ENCODE data around the gene CREBRF. TPM values are rescaled to one million over a fixed set of nuclear protein-coding genes. Genes with fewer than 3 reads are reported as not detected.

Gene CREBRF
- total and polyA plus RNA-seq, 9 of the 15 experiments (the other 6 are each of a cell fraction or from before 2014, with no cell fraction given), result 1.1 to 4.9 (median 2.9) TPM

DNA sequence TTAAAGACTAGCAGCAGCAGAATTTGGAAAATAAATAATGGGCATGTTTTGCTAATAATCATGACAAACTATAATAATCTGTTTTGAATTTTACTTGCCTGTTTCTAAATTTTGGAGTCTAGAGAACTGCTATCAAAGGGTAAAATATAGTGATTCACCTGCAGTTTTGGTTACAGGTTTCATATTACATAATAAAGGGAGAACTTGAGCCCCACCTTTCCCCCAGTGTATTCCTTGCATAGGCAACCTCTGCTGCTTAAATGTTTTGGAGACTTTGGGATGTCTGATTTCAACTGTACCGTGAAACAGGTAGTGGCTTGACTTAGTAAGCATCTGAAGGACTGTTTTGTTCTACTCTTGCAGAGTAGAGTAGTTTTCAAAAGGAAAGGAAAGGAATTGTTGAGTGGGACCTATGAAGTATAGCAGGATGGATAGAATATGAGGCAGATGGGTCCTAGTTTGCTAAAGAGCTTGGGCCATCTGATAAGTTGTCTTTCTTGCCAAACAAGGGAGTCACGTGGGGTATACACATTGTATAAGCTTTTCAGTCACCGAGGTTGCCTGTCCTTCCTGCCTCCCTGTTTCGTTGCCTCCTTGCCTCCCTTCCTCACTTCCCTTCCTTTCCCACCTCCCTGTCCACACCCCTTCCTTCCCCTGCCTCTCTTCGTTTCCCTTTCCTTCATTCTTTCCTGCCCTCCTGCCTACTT, 19.1 kb downstream of the CREBRF start:
- ChIA-PET CTCF (ENCODE audit: low intra/inter-chr PET ratio) (no interaction called here), POLR2A (no interaction called here)
- Histone ChIP-seq H3K4me2 (ENCODE audit: insufficient read depth, low read length) (no peak overlapping the region), H3K79me2 (ENCODE audit: control insufficient read depth, insufficient read depth, low read length) (no peaks in the 10 kb centered on the region), H3K9me1 (ENCODE audit: control insufficient read depth, insufficient read depth, low read length) (no peaks in the 10 kb centered on the region), H3K36me3 (ENCODE audit: control insufficient read depth, insufficient read depth, low read length) (no peaks in the 10 kb centered on the region), H4K20me1 (replicated peaks; ENCODE audit: control insufficient read depth, insufficient read depth, low read length) (no peaks in the 10 kb centered on the region), H2AFZ (ENCODE audit: low read depth, low read length) (no peak overlapping the region), H3K27ac (ENCODE audit: extremely low read depth, low read depth, low read length) (no peak overlapping the region), H3K27me3 (ENCODE audit: control insufficient read depth in 2 of 2, insufficient read depth in 2 of 2, low read length in 2 of 2) (no peaks in the 10 kb centered on the region), H3K4me3 (no peak overlapping the region), H3K9ac (ENCODE audit: insufficient read depth in 1 of 2, low read depth in 2 of 2, low read length in 2 of 2) (0 out of 4 replicates have a peak overlapping the region, but pooled peaks of 1 of the 2 experiments have one; percentile 22), H3K4me1 (replicated peaks in 1 of 2; ENCODE audit: control insufficient read depth in 2 of 2, insufficient read depth in 2 of 2, low read length in 2 of 2) (no peaks in the 10 kb centered on the region; a peak in 1 of 5 replicates), H3K9me3 (replicated peaks; ENCODE audit: control insufficient read depth, insufficient read depth, low read depth, low read length) (no peaks in the 10 kb centered on the region)
- TF ChIP-seq ZNF609 (CRISPR knock-in tag; IDR thresholded peaks at IDR 0.05; ENCODE audit: borderline replicate concordance), result no peak
- peak; percentile 38 for TF ChIP-seq TFE3 (CRISPR knock-in tag; IDR thresholded peaks at IDR 0.05)
- TF ChIP-seq NR2C1 (IDR thresholded peaks at IDR 0.05), result no peak
- no peak for TF ChIP-seq NR2C1 (tag; IDR thresholded peaks at IDR 0.05)
- peak; percentile 40; the same call in 1 of the 2 replicates for TF ChIP-seq USF1 (CRISPR knock-in tag; IDR thresholded peaks at IDR 0.05)
- 0 out of 2 replicates have a peak, but pooled peaks have one; percentile 29 for TF ChIP-seq RAD51 (IDR thresholded peaks at IDR 0.05; ENCODE audit: borderline replicate concordance, low read depth)
- 0 out of 2 replicates have a peak, but pooled peaks have one; percentile 41 for TF ChIP-seq LARP7 (IDR thresholded peaks at IDR 0.05)
- TF ChIP-seq ZNF699 (CRISPR knock-in tag; IDR thresholded peaks at IDR 0.05; ENCODE audit: insufficient replicate concordance), result no peak
- peak; percentile 54 for TF ChIP-seq USF2 (CRISPR knock-in tag; IDR thresholded peaks at IDR 0.05)
- no peak for DNase-seq (ENCODE audit: extremely low read depth in 1 of 4, low spot score in 3 of 4)
- intact Hi-C loops (cut with micrococcal nuclease), result no loop called here
- BruUV-seq (replicated peaks), result no TSS peak
- no peak for FAIRE-seq
- in situ Hi-C loops (cut with MboI), result no loop called here
- peak; percentile 49; the same call in 2 of the 3 replicates for ATAC-seq
- WGBS (ENCODE audit: insufficient coverage, low coverage, missing lambda C conversion rate), result 18% methylated on average over 5 of the region's 5 CpGs
